ENCODE measurements around the gene RIC8A.

DNA sequence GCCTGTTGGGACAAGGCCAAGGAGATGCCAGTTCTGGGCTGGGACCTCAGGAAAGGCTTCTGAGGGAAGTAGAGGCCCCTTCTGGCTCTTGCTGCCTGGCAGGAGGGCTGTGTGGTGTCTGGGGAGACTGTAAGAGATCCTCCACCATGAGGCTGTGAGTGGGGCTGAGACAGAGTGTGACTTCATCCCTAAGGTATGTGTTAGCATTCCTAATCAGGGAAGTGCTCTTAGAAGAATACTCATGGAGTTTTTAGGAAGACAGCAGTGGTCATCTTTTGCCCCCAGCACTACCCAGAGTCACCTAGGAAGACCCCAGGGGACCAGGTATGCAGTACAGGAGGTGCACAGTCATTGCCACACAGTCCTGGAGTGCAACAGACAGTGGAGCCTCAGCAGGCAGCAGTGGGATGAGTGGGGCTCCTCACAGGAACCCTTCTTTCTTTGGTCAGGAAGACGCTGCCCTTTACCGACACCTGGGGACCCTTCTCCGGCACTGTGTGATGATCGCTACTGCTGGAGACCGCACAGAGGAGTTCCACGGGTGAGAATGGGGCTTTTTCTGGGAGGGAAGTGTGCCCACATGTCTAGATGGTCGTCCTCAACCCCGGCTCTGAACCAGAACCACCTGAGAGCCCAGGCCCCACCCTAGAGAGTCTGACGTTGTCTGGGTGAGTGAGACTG lies 2.8 kb downstream of the RIC8A start:
- TF ChIP-seq YY1 (IDR thresholded peaks at IDR 0.05; ENCODE audit: low read depth) (no peak), CREB1 (IDR thresholded peaks at IDR 0.05; ENCODE audit: low read depth) (no peak), EP300 (IDR thresholded peaks at IDR 0.05; ENCODE audit: borderline replicate concordance) (no peak), CEBPB (IDR thresholded peaks at IDR 0.05) (no peak), TEAD4 (IDR thresholded peaks at IDR 0.05) (no peak), TAF1 (IDR thresholded peaks at IDR 0.05; ENCODE audit: low read depth) (no peak), FOXM1 (IDR thresholded peaks at IDR 0.05; ENCODE audit: borderline replicate concordance, low read depth) (no peak), TCF12 (IDR thresholded peaks at IDR 0.05; ENCODE audit: low read depth) (no peak), EGR1 (IDR thresholded peaks at IDR 0.05) (no peak)
- TF ChIP-seq, protein P1, sequence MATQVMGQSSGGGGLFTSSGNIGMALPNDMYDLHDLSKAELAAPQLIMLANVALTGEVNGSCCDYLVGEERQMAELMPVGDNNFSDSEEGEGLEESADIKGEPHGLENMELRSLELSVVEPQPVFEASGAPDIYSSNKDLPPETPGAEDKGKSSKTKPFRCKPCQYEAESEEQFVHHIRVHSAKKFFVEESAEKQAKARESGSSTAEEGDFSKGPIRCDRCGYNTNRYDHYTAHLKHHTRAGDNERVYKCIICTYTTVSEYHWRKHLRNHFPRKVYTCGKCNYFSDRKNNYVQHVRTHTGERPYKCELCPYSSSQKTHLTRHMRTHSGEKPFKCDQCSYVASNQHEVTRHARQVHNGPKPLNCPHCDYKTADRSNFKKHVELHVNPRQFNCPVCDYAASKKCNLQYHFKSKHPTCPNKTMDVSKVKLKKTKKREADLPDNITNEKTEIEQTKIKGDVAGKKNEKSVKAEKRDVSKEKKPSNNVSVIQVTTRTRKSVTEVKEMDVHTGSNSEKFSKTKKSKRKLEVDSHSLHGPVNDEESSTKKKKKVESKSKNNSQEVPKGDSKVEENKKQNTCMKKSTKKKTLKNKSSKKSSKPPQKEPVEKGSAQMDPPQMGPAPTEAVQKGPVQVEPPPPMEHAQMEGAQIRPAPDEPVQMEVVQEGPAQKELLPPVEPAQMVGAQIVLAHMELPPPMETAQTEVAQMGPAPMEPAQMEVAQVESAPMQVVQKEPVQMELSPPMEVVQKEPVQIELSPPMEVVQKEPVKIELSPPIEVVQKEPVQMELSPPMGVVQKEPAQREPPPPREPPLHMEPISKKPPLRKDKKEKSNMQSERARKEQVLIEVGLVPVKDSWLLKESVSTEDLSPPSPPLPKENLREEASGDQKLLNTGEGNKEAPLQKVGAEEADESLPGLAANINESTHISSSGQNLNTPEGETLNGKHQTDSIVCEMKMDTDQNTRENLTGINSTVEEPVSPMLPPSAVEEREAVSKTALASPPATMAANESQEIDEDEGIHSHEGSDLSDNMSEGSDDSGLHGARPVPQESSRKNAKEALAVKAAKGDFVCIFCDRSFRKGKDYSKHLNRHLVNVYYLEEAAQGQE (IDR thresholded peaks at IDR 0.05; ENCODE audit: low read depth): no peak
- TF ChIP-seq, protein P2, sequence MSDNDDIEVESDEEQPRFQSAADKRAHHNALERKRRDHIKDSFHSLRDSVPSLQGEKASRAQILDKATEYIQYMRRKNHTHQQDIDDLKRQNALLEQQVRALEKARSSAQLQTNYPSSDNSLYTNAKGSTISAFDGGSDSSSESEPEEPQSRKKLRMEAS (IDR thresholded peaks at IDR 0.05): no peak

Data from Ishikawa (cell line).